Ovary (tissue), 9 donors: Measurements from ENCODE around the gene SMARCC1. TPM values are rescaled to one million over a fixed set of nuclear protein-coding genes. Genes with fewer than 3 reads are reported as not detected.

Experiments
- DNase-seq, 5 donors: peaks; one replicate each; pipeline ENCODE4 v3.0.0-alpha.2; 2019 to 2020
- H3K27ac ChIP-seq, 2 donors: fragments of 200-600 bp; one replicate each; pipeline versions ENCODE4 v1.5.1 to v1.8.0; 2019 to 2022
- H3K27me3 ChIP-seq: fragments of 200-600 bp; one replicate; pipeline ENCODE4 v1.8.0; 2022
- H3K36me3 ChIP-seq: fragments of 200-600 bp; sonication (generic); one replicate; pipeline ENCODE4 v1.5.1; 2019
- H3K4me1 ChIP-seq: one replicate; pipeline ENCODE4 v1.8.1; 2013; ENCODE audit warnings: mild to moderate bottlenecking, moderate library complexity; ENCODE audit not compliant: insufficient read depth
- H3K4me3 ChIP-seq: fragments of 200-600 bp; sonication (generic); one replicate; pipeline ENCODE4 v1.5.1; 2017
- H3K9me3 ChIP-seq, 2 donors: fragments of 200-600 bp in 1 of 2; sonication (generic) in 1 of 2; one replicate each; pipeline versions ENCODE4 v1.5.1 to v1.8.1; 2013 to 2019; ENCODE audit warnings: mild to moderate bottlenecking in 1 of 2, moderate library complexity in 1 of 2
- CTCF ChIP-seq, 3 donors: fragments of 450-650 bp in 2 of 3; fragments of 200-600 bp in 1 of 3; IDR thresholded peaks; one replicate each; pipeline versions ENCODE4 v1.5.1 to v1.8.0; 2016 to 2022; ENCODE audit warnings: antibody characterized with exemption in 3 of 3, mild to moderate bottlenecking in 1 of 3
- EP300 ChIP-seq: sonication (generic); formaldehyde crosslinking; IDR thresholded peaks from one replicate; pipeline ENCODE4 v1.6.1; 2017; ENCODE audit warnings: antibody characterized with exemption
- POLR2A ChIP-seq: fragments of 450-650 bp; IDR thresholded peaks from one replicate; pipeline ENCODE4 v1.6.1; 2017; ENCODE audit warnings: antibody characterized with exemption, mild to moderate bottlenecking, moderate library complexity
- WGBS, 3 donors: extraction: QIAGEN DNeasy Blood & Tissue Kit in 1 of 3; methylation state at CpG; one replicate each; pipeline versions ENCODE4 v1.1.5 to v1.1.7; 2013 to 2017; 5-methylcytosine and 5-hydroxymethylcytosine counted together
- intact Hi-C, 4 donors: fragments of 100-400 bp; cut with DNase I; formaldehyde crosslinking; loops; one replicate each; pipeline versions ENCODE4 v1.11.0 to v1.15.1; 2022 to 2023
- polyA plus RNA-seq, 2 donors: library from polyadenylated mRNA; stranded (reverse); fragments of 200-250 nt in 1 of 2; fragments of 350-450 nt in 1 of 2; fragmentation: Illumina TruSeq in 1 of 2; extraction: RNeasy Lipid Tissue Mini Kit (QIAGEN cat#74804) in 1 of 2; gene quantifications; one replicate each; pipeline ENCODE4 v1.2.3, GENCODE V29; 2013 to 2014
- total RNA-seq, 7 donors: library from RNA; depleted of rRNA in 2 of 7; stranded (reverse); fragments of >200 nt in 2 of 7; fragmentation: NEBNext Ultra II Directional in 3 of 7; extraction: Animal tissue kit (Norgen Biotek cat#: 25700) in 3 of 7; gene quantifications; one replicate each; pipeline versions ENCODE4 v1.1.0 to v1.2.4, GENCODE V29; 2016 to 2023
- donor health status: DM: no; HTN: no; CAD: no; lungs with moderate emphysema.
- donor health status: DM: no; HTN: no; CAD: no.
- donor health status: Bipolar disorder and iron deficiency.
- donor health status: DM: yes; HTN: yes; CAD: no.
- donor health status: DM: no; HTN: no; CAD: no.
- donor health status: DM: yes; HTN: yes; CAD: no.

Gene SMARCC1
- total and polyA plus RNA-seq, 9 donors: 24.8 to 68.9 (median 60.4) TPM

- Histone ChIP-seq H3K36me3 (no peaks in the 10 kb centered on the region), H3K4me3 (no peak overlapping the region), H3K27me3 (no peaks in the 10 kb centered on the region), H3K4me1 (no peaks in the 10 kb centered on the region), H3K27ac (no peak overlapping the region), H3K9me3 (no peaks in the 10 kb centered on the region)
- intact Hi-C loops: no loop called here
- TF ChIP-seq CTCF (IDR thresholded peaks at IDR 0.05): no peak
- TF ChIP-seq POLR2A: no peak
- no peak for TF ChIP-seq EP300
- DNase-seq: no peak
- 58 to 70% (median 64%) methylated on average over 3 of the region's 3 CpGs for WGBS, 3 donors
Measured at GRCh38 chr3:47622671-47623461, 158.8 kb downstream of the SMARCC1 start.

- Histone ChIP-seq H3K9me3 (no peaks in the 10 kb centered on the region), H3K4me3 (no peak overlapping the region), H3K27me3 (no peaks in the 10 kb centered on the region), H3K36me3 (no peaks in the 10 kb centered on the region), H3K4me1 (peaks cover under 1% of the 10 kb centered on the region), H3K27ac (no peak overlapping the region)
- DNase-seq: no peak
- TF ChIP-seq CTCF (IDR thresholded peaks at IDR 0.05) (no peak), EP300 (no peak), POLR2A (no peak)
- intact Hi-C loops: no loop called here
- 70 to 85% (median 73%) methylated on average over 5 of the region's 5 CpGs for WGBS, 3 donors
Measured at GRCh38 chr3:47617086-47618010, 164.3 kb downstream of the SMARCC1 start.

GRCh38 chr3:47614788-47615187 is 166.9 kb downstream of the SMARCC1 start:
- WGBS, 3 donors: 68 to 77% (median 76%) methylated on average over 2 of the region's 2 CpGs
- no peak overlapping the region for H3K27ac ChIP-seq
- no peak overlapping the region for H3K4me3 ChIP-seq
- H3K27me3 ChIP-seq: no peaks in the 10 kb centered on the region
- no peak for TF ChIP-seq CTCF (IDR thresholded peaks at IDR 0.05)
- no peak for TF ChIP-seq POLR2A
- TF ChIP-seq EP300: no peak
- intact Hi-C loops: no loop called here
- peaks cover 2% of the 10 kb centered on the region for H3K4me1 ChIP-seq
- H3K9me3 ChIP-seq: no peaks in the 10 kb centered on the region
- DNase-seq: no peak
- H3K36me3 ChIP-seq: no peaks in the 10 kb centered on the region

GRCh38 chr3:47613722-47614121 is 168.0 kb downstream of the SMARCC1 start:
- 88 to 94% (median 91%) methylated on average over 4 of the region's 4 CpGs for WGBS, 3 donors
- peaks cover 2% of the 10 kb centered on the region for H3K4me1 ChIP-seq
- no peak for DNase-seq
- H3K9me3 ChIP-seq: no peaks in the 10 kb centered on the region
- no peaks in the 10 kb centered on the region for H3K36me3 ChIP-seq
- no peak for TF ChIP-seq POLR2A
- TF ChIP-seq CTCF (IDR thresholded peaks at IDR 0.05): no peak
- TF ChIP-seq EP300: no peak
- no peak overlapping the region for H3K4me3 ChIP-seq
- H3K27ac ChIP-seq: no peak overlapping the region
- intact Hi-C loops: no loop called here
- H3K27me3 ChIP-seq: no peaks in the 10 kb centered on the region
